ENCODE data around the gene TMPRSS11E. TPM values are rescaled to one million over a fixed set of nuclear protein-coding genes. Genes with fewer than 3 reads are reported as not detected.

TMPRSS11E gene
- total RNA-seq, 6 donors from 2014 or later: not detected

GRCh38 chr4:68434277-68434676 is 13.0 kb upstream of the TMPRSS11E start:
- Histone ChIP-seq H3K4me3 (no peak overlapping the region), H3K27me3 (no peaks in the 10 kb centered on the region), H3K4me1 (no peaks in the 10 kb centered on the region), H3K36me3 (no peaks in the 10 kb centered on the region), H3K27ac (no peak overlapping the region), H3K9me3 (no peaks in the 10 kb centered on the region)
- ATAC-seq (ENCODE audit: low FRiP score in 2 of 2): no peak
- DNase-seq: no peak
- 69 to 77% methylated on average over 1 of the region's 1 CpG for WGBS, 2 donors
- no peak for TF ChIP-seq POLR2A (IDR thresholded peaks at IDR 0.05)
- no peak for TF ChIP-seq CTCF (IDR thresholded peaks at IDR 0.05)
- no peak for TF ChIP-seq EP300 (IDR thresholded peaks at IDR 0.05)

- DNase-seq (no peak), ATAC-seq (ENCODE audit: low FRiP score in 2 of 2) (no peak)
Measured at GRCh38 chr4:68434836-68435235, 12.4 kb upstream of the TMPRSS11E start.

GRCh38 chr4:68445111-68445510 is 2.2 kb upstream of the TMPRSS11E start:
- H3K4me1 ChIP-seq: no peaks in the 10 kb centered on the region
- no peaks in the 10 kb centered on the region for H3K9me3 ChIP-seq
- no peaks in the 10 kb centered on the region for H3K36me3 ChIP-seq
- DNase-seq (no peak), ATAC-seq (ENCODE audit: low FRiP score in 2 of 2) (no peak)
- no peak for TF ChIP-seq POLR2AphosphoS5 (IDR thresholded peaks at IDR 0.05)
- TF ChIP-seq POLR2A (IDR thresholded peaks at IDR 0.05): no peak
- no peak for TF ChIP-seq EP300 (IDR thresholded peaks at IDR 0.05)
- TF ChIP-seq CTCF (IDR thresholded peaks at IDR 0.05): no peak
- H3K27ac ChIP-seq: no peak overlapping the region
- no peaks in the 10 kb centered on the region for H3K27me3 ChIP-seq
- H3K4me3 ChIP-seq: no peak overlapping the region

More at GRCh38 chr4:68434836-68435235, 12.4 kb upstream of the TMPRSS11E start:
- H3K36me3 ChIP-seq: no peaks in the 10 kb centered on the region
- WGBS, 2 donors: 52 to 71% methylated on average over 1 of the region's 1 CpG
- H3K9me3 ChIP-seq: no peaks in the 10 kb centered on the region
- no peak overlapping the region for H3K27ac ChIP-seq
- H3K27me3 ChIP-seq: no peaks in the 10 kb centered on the region
- no peaks in the 10 kb centered on the region for H3K4me1 ChIP-seq
- H3K4me3 ChIP-seq: no peak overlapping the region
- TF ChIP-seq POLR2A (IDR thresholded peaks at IDR 0.05): no peak

- Histone ChIP-seq H3K4me1 (no peaks in the 10 kb centered on the region), H3K27ac (no peak overlapping the region), H3K36me3 (no peaks in the 10 kb centered on the region), H3K4me3 (no peak overlapping the region), H3K9me3 (no peaks in the 10 kb centered on the region), H3K27me3 (no peaks in the 10 kb centered on the region)
- no peak for TF ChIP-seq EP300 (IDR thresholded peaks at IDR 0.05)
- TF ChIP-seq CTCF (IDR thresholded peaks at IDR 0.05): no peak
- no peak for TF ChIP-seq POLR2AphosphoS5 (IDR thresholded peaks at IDR 0.05)
- no peak for TF ChIP-seq POLR2A (IDR thresholded peaks at IDR 0.05)
- DNase-seq (no peak), ATAC-seq (ENCODE audit: low FRiP score in 2 of 2) (no peak)
Measured at GRCh38 chr4:68451246-68452211, 4.3 kb downstream of the TMPRSS11E start.

- Histone ChIP-seq H3K4me3 (no peak overlapping the region), H3K27ac (no peak overlapping the region), H3K9me3 (no peaks in the 10 kb centered on the region), H3K27me3 (no peaks in the 10 kb centered on the region), H3K36me3 (no peaks in the 10 kb centered on the region), H3K4me1 (no peaks in the 10 kb centered on the region)
- 55 to 60% methylated on average over 7 of the region's 7 CpGs for WGBS, 2 donors
- ATAC-seq (ENCODE audit: low FRiP score in 2 of 2) (no peak), DNase-seq (no peak)
- TF ChIP-seq POLR2A (IDR thresholded peaks at IDR 0.05): no peak
- no peak for TF ChIP-seq POLR2AphosphoS5 (IDR thresholded peaks at IDR 0.05)
- TF ChIP-seq EP300 (IDR thresholded peaks at IDR 0.05): peak in 1 of 4 donors; percentile 85
- no peak for TF ChIP-seq CTCF (IDR thresholded peaks at IDR 0.05)
Measured at GRCh38 chr4:68460085-68460484, 12.8 kb downstream of the TMPRSS11E start.

Data from upper lobe of left lung (tissue), 6 donors.